OCI-LY7 (cell line): ENCODE measurements around the gene HEMGN. TPM values are rescaled to one million over a fixed set of nuclear protein-coding genes. Genes with fewer than 3 reads are reported as not detected.
A peak's percentile ranks its signal among the peaks of the same experiment; 100 is the strongest.

Source experiments
- BruUV-seq: library from RNA; stranded (reverse); fragments of 400-500 nt; replicated peaks from 2 replicates; lab custom pipeline; 2021; lab: Mats Ljungman, UMichigan
- CTCF ChIA-PET: fragments of 300-600 bp; sonication (Branson Sonifier 250); formaldehyde crosslinking; loops from one replicate; lab custom pipeline; 2022; ENCODE audit warnings: antibody characterized with exemption; ENCODE audit not compliant: unreplicated experiment; lab: Charles Lee
- POLR2A ChIA-PET: fragments of 300-600 bp; sonication (Branson Sonifier 250); formaldehyde crosslinking; loops from one replicate; lab custom pipeline; 2022; ENCODE audit warnings: antibody characterized with exemption; lab: Charles Lee
- DNase-seq: peaks from one replicate; pipeline ENCODE4 v3.0.0-alpha.2; 2015; ENCODE audit warnings: low spot score
- H2AFZ ChIP-seq: fragments of 200-600 bp; sonication (generic), shearing (Covaris generic); 2 replicates; pipeline ENCODE4 v1.6.1; 2014; ENCODE audit warnings: mild to moderate bottlenecking, antibody characterized with exemption, low read length, moderate library complexity
- H3K27ac ChIP-seq: fragments of 200-600 bp; sonication (generic); 2 replicates; pipeline ENCODE4 v1.5.1; 2014; ENCODE audit warnings: mixed run types, low read depth, mild to moderate bottlenecking, moderate library complexity, low read length, inconsistent platforms; ENCODE audit not compliant: poor library complexity, severe bottlenecking
- H3K36me3 ChIP-seq: fragments of 200-600 bp; sonication (generic); 2 replicates; pipeline ENCODE4 v1.6.1; 2014; ENCODE audit warnings: mild to moderate bottlenecking, antibody characterized with exemption, low read length, moderate library complexity, mixed read lengths; ENCODE audit not compliant: insufficient read depth
- H3K4me1 ChIP-seq: fragments of 200-600 bp; sonication (generic); 2 replicates; pipeline ENCODE4 v1.5.1; 2014; ENCODE audit warnings: mild to moderate bottlenecking, low read length; ENCODE audit not compliant: insufficient read depth, poor library complexity, severe bottlenecking
- H3K4me2 ChIP-seq: fragments of 200-600 bp; sonication (generic); 2 replicates; pipeline ENCODE4 v1.6.1; 2014; ENCODE audit warnings: mild to moderate bottlenecking, low read length
- H3K4me3 ChIP-seq: fragments of 200-600 bp; sonication (generic); 2 replicates; pipeline ENCODE4 v1.5.1; 2014; ENCODE audit warnings: mild to moderate bottlenecking, low read depth, low read length; ENCODE audit not compliant: poor library complexity, severe bottlenecking
- H3K79me2 ChIP-seq: fragments of 200-600 bp; sonication (generic); 2 replicates; pipeline ENCODE4 v1.6.1; 2016; ENCODE audit warnings: low read depth, mild to moderate bottlenecking, low read length, moderate library complexity, mixed read lengths; ENCODE audit not compliant: insufficient read depth
- H3K9me2 ChIP-seq: fragments of 200-600 bp; sonication (generic); 2 replicates; pipeline ENCODE4 v1.6.1; 2016; ENCODE audit warnings: mild to moderate bottlenecking, low read length, mixed read lengths; ENCODE audit not compliant: insufficient read depth
- H3K9me3 ChIP-seq: fragments of 200-600 bp; sonication (generic); 2 replicates; pipeline ENCODE4 v1.6.1; 2014; ENCODE audit warnings: mild to moderate bottlenecking, mixed run types, low read length, mixed read lengths
- H4K20me1 ChIP-seq: fragments of 200-600 bp; sonication (generic); 2 replicates; pipeline ENCODE4 v1.6.1; 2014; ENCODE audit warnings: mild to moderate bottlenecking, antibody characterized with exemption, low read length, moderate library complexity, mixed read lengths; ENCODE audit not compliant: insufficient read depth
- EZH2phosphoT487 ChIP-seq: fragments of 200-600 bp; sonication (generic); IDR thresholded peaks from 2 replicates; pipeline ENCODE4 v1.6.1; 2018; ENCODE audit warnings: low read depth, borderline replicate concordance, mild to moderate bottlenecking, mixed run types, antibody characterized with exemption, low read length, moderate library complexity, mixed read lengths
- intact Hi-C: fragments of 100-400 bp; cut with micrococcal nuclease; formaldehyde crosslinking; loops from one replicate; pipeline ENCODE4 v1.10.0; 2022; ENCODE audit not compliant: unreplicated experiment
- total RNA-seq, 2 experiments: library from RNA; depleted of rRNA in 1 of 2; stranded (reverse); fragments of >200 nt in 1 of 2; shearing (Covaris generic) in 1 of 2; gene quantifications; 2 replicates each; pipeline ENCODE4 v1.2.3, GENCODE V29; 2014 to 2022
- TF ChIP-seq, protein P1 (sequence below): fragments of 200-600 bp; sonication (generic); conservative IDR thresholded peaks from 2 replicates; pipeline ENCODE4 v1.5.1; 2014; ENCODE audit warnings: mild to moderate bottlenecking, antibody characterized with exemption, low read length, moderate library complexity, mixed read lengths

The HEMGN gene
- total RNA-seq, 2 experiments from 2014 or later, result 3.8 to 5.4 TPM

DNA sequence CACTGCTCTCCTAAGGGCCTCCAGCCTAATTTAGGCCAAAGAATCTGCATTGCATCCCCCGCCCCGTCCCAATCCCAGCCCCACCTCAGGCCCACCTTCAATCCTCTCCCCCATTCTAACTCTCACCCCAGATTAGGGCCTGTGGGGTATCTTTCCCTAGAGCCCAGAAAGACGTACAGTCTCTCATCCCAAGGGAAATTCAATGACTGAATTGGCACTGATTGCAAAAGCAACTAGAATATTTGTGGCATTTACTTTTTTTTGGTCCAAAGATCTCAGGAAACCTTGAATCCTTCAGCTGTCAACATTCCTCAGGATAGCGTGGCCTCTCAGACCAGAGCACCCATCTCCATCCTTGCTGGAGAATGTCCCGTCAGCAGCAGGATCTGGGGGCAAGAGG is 46.2 kb downstream of the HEMGN start:
- no peak overlapping the region for H3K4me2 ChIP-seq
- H3K4me3 ChIP-seq, result no peak overlapping the region
- intact Hi-C loops, result no loop called here
- no peak overlapping the region for H3K27ac ChIP-seq
- no peaks in the 10 kb centered on the region for H3K4me1 ChIP-seq
- ChIA-PET POLR2A (interaction anchor here (0.6 to 0.7 kb wide), 2 partner anchors 49 to 132 kb away, joined by 3 read pairs; no protein-coding TSS in a partner anchor), CTCF (no interaction called here)
- no peaks in the 10 kb centered on the region for H3K9me2 ChIP-seq
- no peaks in the 10 kb centered on the region for H3K9me3 ChIP-seq
- TF ChIP-seq, protein P1, sequence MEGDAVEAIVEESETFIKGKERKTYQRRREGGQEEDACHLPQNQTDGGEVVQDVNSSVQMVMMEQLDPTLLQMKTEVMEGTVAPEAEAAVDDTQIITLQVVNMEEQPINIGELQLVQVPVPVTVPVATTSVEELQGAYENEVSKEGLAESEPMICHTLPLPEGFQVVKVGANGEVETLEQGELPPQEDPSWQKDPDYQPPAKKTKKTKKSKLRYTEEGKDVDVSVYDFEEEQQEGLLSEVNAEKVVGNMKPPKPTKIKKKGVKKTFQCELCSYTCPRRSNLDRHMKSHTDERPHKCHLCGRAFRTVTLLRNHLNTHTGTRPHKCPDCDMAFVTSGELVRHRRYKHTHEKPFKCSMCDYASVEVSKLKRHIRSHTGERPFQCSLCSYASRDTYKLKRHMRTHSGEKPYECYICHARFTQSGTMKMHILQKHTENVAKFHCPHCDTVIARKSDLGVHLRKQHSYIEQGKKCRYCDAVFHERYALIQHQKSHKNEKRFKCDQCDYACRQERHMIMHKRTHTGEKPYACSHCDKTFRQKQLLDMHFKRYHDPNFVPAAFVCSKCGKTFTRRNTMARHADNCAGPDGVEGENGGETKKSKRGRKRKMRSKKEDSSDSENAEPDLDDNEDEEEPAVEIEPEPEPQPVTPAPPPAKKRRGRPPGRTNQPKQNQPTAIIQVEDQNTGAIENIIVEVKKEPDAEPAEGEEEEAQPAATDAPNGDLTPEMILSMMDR, result no peak
- no peak for TF ChIP-seq EZH2phosphoT487
- no peaks in the 10 kb centered on the region for H4K20me1 ChIP-seq
- no peaks in the 10 kb centered on the region for H3K36me3 ChIP-seq
- BruUV-seq, result no TSS peak
- H2AFZ ChIP-seq, result no peak overlapping the region
- H3K79me2 ChIP-seq, result no peaks in the 10 kb centered on the region
- no peak for DNase-seq

DNA sequence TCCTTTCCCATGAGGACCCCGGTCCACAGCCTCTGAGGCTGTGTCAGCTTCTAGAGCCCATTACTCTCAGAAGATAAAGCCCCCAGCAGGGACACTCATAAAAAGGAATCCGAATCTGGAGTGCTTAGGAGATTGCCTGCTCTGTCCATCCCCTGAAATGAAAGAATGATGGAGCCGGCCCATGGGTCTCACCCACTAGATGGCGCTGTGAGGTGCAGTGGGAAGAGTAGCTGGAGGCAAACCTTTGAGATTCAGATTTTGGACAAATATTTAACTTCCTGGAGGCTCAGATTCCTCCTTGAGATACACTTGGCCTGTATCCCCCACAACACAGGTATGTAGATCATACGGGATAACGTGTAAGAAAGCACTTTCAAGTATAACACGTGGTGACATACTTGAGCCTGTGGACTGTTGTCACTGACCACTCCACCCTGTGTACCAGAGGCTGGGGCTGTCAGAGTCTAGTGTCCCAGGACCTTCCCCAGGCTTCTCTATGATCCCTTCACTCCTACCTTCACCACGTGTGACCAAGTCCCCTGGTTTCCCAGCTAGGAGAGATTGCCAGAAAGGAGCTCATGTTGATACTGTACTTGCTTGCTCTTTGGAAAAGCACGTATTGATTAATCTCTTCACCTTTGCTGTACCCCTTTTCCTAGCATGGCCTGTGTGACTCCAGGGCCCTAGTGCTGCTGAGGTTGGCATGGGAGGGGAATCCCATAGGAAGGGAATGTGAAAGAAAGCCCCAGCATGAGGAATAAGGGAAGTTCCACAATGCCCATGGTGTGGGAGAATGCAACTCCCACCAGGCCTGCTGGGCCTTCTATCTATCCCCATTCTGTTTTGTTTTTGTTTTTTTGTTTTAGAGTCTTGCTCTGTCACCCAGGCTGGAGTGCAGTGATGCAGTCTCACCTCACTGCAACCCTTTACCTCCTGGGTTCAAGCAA is 47.8 kb downstream of the HEMGN start:
- POLR2A ChIA-PET, result no interaction called here
- Histone ChIP-seq H3K27ac (no peak overlapping the region), H3K4me3 (no peak overlapping the region), H3K9me2 (no peaks in the 10 kb centered on the region), H3K4me2 (no peak overlapping the region), H3K79me2 (no peaks in the 10 kb centered on the region), H3K36me3 (no peaks in the 10 kb centered on the region), H3K9me3 (no peaks in the 10 kb centered on the region), H2AFZ (no peak overlapping the region), H3K4me1 (no peaks in the 10 kb centered on the region), H4K20me1 (no peaks in the 10 kb centered on the region)
- TF ChIP-seq, protein P1, result peak; percentile 98
- no peak for TF ChIP-seq EZH2phosphoT487
- no TSS peak for BruUV-seq
- CTCF ChIA-PET, result interaction anchor here (0.9 to 1.0 kb wide), 3 partner anchors 10 to 177 kb away, joined by 3 read pairs; no protein-coding TSS in a partner anchor
- peak; percentile 45 for DNase-seq
- intact Hi-C loops, result no loop called here

DNA sequence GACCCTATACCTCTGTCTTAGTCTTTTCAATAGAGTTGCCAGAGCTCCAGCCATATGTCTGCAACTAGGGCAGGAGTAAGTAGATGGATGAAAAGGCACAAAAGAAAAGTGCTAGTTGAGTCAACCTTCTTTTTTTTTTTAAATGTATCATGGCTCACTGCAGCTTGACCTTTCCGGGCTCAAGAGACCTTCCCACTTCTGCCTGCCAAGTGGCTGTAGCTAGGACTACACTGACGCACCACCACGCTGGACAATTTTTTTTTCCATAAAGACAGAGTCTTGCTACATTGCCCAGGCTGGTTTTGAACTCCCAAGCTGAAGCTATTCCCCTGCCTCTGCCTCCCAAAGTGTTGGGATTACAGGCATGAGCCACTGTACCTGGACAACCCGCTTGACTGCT is 57.6 kb downstream of the HEMGN start:
- Histone ChIP-seq H3K27ac (no peak overlapping the region), H2AFZ (no peak overlapping the region), H3K4me2 (no peak overlapping the region), H4K20me1 (no peaks in the 10 kb centered on the region), H3K36me3 (no peaks in the 10 kb centered on the region), H3K9me2 (no peaks in the 10 kb centered on the region), H3K4me3 (no peak overlapping the region), H3K79me2 (no peaks in the 10 kb centered on the region), H3K9me3 (no peaks in the 10 kb centered on the region), H3K4me1 (no peaks in the 10 kb centered on the region)
- no TSS peak for BruUV-seq
- intact Hi-C loops, result no loop called here
- TF ChIP-seq, protein P1, result no peak
- TF ChIP-seq EZH2phosphoT487, result no peak
- no peak for DNase-seq
- ChIA-PET POLR2A (no interaction called here), CTCF (no interaction called here)
